BLaER1 treated with 17β-estradiol and CSF1 and Interleukin-3, amounts not matched to agents 10 nM and 100 nM (cell line): Measurements from ENCODE around the gene EML2.
"Not testable (repeated sequence)": the region's sequence is repeated elsewhere in the genome, so short reads cannot be mapped to it uniquely, and the experiment has no call there.

ENCODE experiments used
- H3K27ac ChIP-seq, 11 experiments: shearing (Covaris generic); formaldehyde crosslinking; 2 replicates each; pipeline ENCODE4 v1.8.1; 2022
- H3K27me3 ChIP-seq, 11 experiments: shearing (Covaris generic); formaldehyde crosslinking; 2 replicates each; pipeline ENCODE4 v1.8.1; 2022
- H3K36me3 ChIP-seq, 11 experiments: shearing (Covaris generic); formaldehyde crosslinking; 2 replicates each; pipeline ENCODE4 v1.8.1; 2022
- H3K4me1 ChIP-seq, 10 experiments: shearing (Covaris generic); formaldehyde crosslinking; 2 replicates each; pipeline ENCODE4 v1.8.1; 2022
- H3K4me2 ChIP-seq, 11 experiments: shearing (Covaris generic); formaldehyde crosslinking; 2 replicates each; pipeline ENCODE4 v1.8.1; 2022
- H3K4me3 ChIP-seq, 10 experiments: shearing (Covaris generic); formaldehyde crosslinking; 2 replicates each; pipeline ENCODE4 v1.8.1; 2022
- H3K9ac ChIP-seq, 11 experiments: shearing (Covaris generic); formaldehyde crosslinking; 2 replicates each; pipeline ENCODE4 v1.8.1; 2022
- H3K9me3 ChIP-seq, 11 experiments: shearing (Covaris generic); formaldehyde crosslinking; replicated peaks in 1 of 11; 2 replicates each; pipeline ENCODE4 v1.8.1; 2022
- H4K20me1 ChIP-seq, 11 experiments: shearing (Covaris generic); formaldehyde crosslinking; 2 replicates each; pipeline ENCODE4 v1.8.1; 2022
- Cebpa-rat ChIP-seq, 11 experiments: shearing (Covaris generic); IDR thresholded peaks; 2 replicates each; pipeline ENCODE4 v1.8.1; 2022

Gene EML2

DNA sequence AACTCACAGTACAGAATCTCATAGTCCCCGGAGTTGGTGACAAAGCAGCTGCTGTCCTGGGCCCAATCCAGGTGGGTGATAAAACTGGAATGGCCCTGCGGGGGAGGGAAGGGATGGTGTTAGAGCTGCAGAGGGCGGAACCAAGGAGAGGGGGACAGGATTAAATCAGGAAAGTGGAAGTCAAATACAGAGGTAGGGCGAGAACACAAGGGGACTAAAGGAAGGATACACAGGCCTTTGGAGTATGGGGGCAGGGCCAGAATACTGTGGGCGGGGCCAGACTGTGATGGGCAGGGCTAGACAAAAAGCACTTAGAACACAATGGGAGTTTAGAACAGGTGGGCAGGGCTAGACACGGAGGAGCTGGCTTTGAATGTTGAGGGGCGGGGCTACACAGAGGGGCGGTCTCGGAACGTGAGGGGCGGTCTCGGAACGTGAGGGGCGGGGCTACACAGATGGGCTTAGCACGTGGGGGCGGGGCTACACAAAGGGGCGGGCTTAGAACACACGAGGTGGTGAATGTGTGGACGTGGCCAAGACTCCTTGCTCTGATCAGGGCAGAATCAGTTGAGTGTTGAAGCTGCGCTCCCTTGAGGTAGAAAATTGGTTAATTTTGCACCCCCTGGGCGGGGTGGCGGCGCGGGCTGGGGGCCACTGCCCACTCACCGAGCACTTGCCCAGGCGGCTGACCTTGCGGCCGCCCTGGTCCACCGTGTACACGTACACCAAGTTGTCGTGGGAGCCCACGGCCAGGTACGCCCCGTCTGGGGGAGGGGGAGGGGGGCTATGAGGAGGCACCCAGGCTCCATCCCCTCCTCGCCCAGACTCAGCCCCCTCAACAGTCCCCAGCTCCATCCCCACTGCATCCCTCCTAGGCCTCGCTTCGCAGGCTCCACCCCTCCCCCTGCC is 23.1 kb downstream of the EML2 start:
- H3K27ac ChIP-seq = peak overlapping the region in 5 of 11 experiments; percentile 9 to 46 (median 26); a peak in 6 of 22 replicates
- peak overlapping the region in 7 of 11 experiments; percentile 14 to 92 (median 37); a peak in 7 of 22 replicates for H3K4me2 ChIP-seq
- peaks cover 0 to 14% (median 0%) of the 10 kb centered on the region in 11 experiments; a peak in 4 of 22 replicates for H4K20me1 ChIP-seq
- TF ChIP-seq Cebpa-rat (IDR thresholded peaks at IDR 0.05) = no peak
- H3K4me1 ChIP-seq = peaks cover 4 to 40% (median 28%) of the 10 kb centered on the region in 10 experiments; a peak in 19 of 20 replicates
- no peaks in the 10 kb centered on the region for H3K27me3 ChIP-seq
- H3K4me3 ChIP-seq = no peak overlapping the region
- peaks cover 71 to 90% (median 80%) of the 10 kb centered on the region in 11 experiments for H3K36me3 ChIP-seq
- no peak overlapping the region for H3K9ac ChIP-seq
- peaks cover 0 to 4% (median 0%) of the 10 kb centered on the region in 11 experiments; a peak in 1 of 22 replicates for H3K9me3 ChIP-seq

DNA sequence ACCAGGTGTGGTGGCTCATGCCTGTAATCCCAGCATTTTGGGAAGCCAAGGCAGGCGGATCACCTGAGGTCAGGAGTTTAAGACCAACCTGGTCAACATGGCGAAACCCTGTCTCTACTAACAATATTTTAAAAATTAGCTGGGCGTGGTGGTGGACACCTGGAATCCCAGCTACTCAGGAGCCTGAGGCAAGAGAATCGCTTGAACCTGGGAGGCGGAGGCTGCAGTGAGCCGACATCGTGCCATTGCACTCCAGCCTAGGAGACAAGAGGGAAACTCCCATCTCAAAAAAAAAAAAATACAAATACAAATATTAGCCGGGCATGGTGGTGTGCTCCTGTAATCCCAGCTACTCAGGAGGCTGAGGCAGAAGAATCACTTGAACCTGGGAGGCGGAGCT is 24.1 kb downstream of the EML2 start:
- H3K27ac ChIP-seq = peak overlapping the region in 6 of 11 experiments; percentile 35 to 63 (median 52); a peak in 6 of 22 replicates
- H3K9ac ChIP-seq = peak overlapping the region in 6 of 11 experiments; percentile 9 to 54 (median 35); a peak in 4 of 22 replicates
- H3K9me3 ChIP-seq, H3K27me3 ChIP-seq: not testable (repeated sequence)
- peak overlapping the region in 9 of 11 experiments; percentile 46 to 92 (median 69); a peak in 18 of 22 replicates for H3K4me2 ChIP-seq
- peaks cover 70 to 90% (median 80%) of the 10 kb centered on the region in 11 experiments for H3K36me3 ChIP-seq
- H4K20me1 ChIP-seq = peaks cover 0 to 14% (median 0%) of the 10 kb centered on the region in 11 experiments; a peak in 3 of 22 replicates
- H3K4me1 ChIP-seq = peaks cover 4 to 40% (median 28%) of the 10 kb centered on the region in 10 experiments; a peak in 19 of 20 replicates
- H3K4me3 ChIP-seq = 0 out of 20 replicates have a peak overlapping the region, but pooled peaks of 1 of the 10 experiments have one; percentile 20

DNA sequence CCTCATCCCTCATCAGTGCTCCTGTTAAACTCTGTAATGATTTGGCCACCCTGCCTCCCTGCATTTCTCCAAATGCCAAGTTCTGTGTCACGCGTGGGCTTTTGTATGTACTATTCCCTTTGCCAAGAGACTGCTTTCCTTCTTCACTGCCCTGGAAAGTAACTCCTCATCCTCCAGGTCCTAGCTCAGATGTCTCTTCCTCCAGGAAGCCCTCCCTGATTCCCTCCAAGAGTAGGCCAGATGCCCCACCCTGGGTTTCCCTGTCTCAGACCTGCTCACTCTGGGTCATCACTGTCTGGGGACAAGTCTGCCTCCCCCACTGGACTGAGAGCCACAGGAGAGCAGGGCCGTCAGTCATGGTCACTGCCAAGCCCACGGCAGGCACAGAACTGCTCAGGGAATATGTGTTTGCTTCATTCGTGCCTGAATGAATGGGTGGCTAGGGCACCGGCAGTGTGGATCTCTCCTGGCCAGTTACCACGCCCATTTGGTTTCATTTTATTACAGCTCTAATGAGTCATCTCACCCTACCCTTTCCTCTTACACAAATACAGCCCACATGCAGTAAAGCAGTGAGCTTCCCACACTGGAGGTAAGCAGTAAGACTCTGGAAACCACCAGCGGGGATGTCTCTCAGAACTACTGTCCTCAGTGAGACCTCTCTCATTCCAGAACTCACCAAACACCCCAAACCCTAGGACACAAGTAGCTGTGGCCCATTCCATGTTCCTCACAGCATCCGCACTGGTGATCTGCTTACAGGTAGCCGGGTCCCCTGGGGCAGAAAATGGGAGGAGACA is 25.1 kb downstream of the EML2 start:
- H3K36me3 ChIP-seq = peaks cover 70 to 89% (median 80%) of the 10 kb centered on the region in 11 experiments
- peak overlapping the region; percentile 1 to 54 (median 28); a peak in 9 of 22 replicates for H3K9ac ChIP-seq
- H3K27me3 ChIP-seq = no peaks in the 10 kb centered on the region
- H3K4me1 ChIP-seq = peaks cover 4 to 40% (median 28%) of the 10 kb centered on the region in 10 experiments; a peak in 19 of 20 replicates
- no peak for TF ChIP-seq Cebpa-rat (IDR thresholded peaks at IDR 0.05)
- peak overlapping the region in 9 of 11 experiments; percentile 46 to 92 (median 69); a peak in 18 of 22 replicates for H3K4me2 ChIP-seq
- peaks cover 0 to 14% (median 4%) of the 10 kb centered on the region in 11 experiments; a peak in 14 of 22 replicates for H3K9me3 ChIP-seq
- H4K20me1 ChIP-seq = peaks cover 0 to 14% (median 0%) of the 10 kb centered on the region in 11 experiments; a peak in 3 of 22 replicates
- H3K27ac ChIP-seq = peak overlapping the region in 9 of 11 experiments; percentile 34 to 63 (median 47); a peak in 13 of 22 replicates
- H3K4me3 ChIP-seq = 0 out of 20 replicates have a peak overlapping the region, but pooled peaks of 2 of the 10 experiments have one; percentile 11 to 20

DNA sequence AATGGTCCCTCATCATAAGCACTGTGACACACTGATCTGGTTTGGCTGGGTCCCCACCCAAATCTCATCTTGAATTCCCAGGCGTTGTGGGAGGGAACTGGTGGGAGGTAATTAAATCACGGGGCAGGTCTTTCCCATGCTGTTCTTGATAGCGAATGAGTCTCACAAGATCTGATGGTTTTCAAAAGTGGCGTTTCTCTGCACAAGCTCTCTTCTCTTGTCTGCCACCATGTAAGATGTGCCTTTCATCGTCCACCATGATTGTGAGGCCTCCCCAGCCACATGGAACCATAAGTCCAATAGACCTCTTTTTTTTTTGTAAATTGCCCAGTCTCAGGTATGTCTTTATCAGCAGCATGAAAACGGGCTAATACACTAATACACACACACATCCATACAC is 30.2 kb downstream of the EML2 start:
- Histone ChIP-seq H3K4me2 (no peak overlapping the region), H3K27me3 (peaks cover 0 to 10% (median 8%) of the 10 kb centered on the region in 11 experiments; a peak in 11 of 22 replicates), H3K9ac (no peak overlapping the region), H4K20me1 (peaks cover 0 to 5% (median 0%) of the 10 kb centered on the region in 11 experiments; a peak in 3 of 22 replicates), H3K9me3 (peaks cover 0 to 15% (median 9%) of the 10 kb centered on the region in 11 experiments; a peak in 15 of 22 replicates), H3K27ac (no peak overlapping the region), H3K36me3 (peaks cover 50 to 55% (median 54%) of the 10 kb centered on the region in 11 experiments), H3K4me3 (no peak overlapping the region), H3K4me1 (peaks cover 9 to 31% (median 27%) of the 10 kb centered on the region in 10 experiments)
- no peak for TF ChIP-seq Cebpa-rat (IDR thresholded peaks at IDR 0.05)

DNA sequence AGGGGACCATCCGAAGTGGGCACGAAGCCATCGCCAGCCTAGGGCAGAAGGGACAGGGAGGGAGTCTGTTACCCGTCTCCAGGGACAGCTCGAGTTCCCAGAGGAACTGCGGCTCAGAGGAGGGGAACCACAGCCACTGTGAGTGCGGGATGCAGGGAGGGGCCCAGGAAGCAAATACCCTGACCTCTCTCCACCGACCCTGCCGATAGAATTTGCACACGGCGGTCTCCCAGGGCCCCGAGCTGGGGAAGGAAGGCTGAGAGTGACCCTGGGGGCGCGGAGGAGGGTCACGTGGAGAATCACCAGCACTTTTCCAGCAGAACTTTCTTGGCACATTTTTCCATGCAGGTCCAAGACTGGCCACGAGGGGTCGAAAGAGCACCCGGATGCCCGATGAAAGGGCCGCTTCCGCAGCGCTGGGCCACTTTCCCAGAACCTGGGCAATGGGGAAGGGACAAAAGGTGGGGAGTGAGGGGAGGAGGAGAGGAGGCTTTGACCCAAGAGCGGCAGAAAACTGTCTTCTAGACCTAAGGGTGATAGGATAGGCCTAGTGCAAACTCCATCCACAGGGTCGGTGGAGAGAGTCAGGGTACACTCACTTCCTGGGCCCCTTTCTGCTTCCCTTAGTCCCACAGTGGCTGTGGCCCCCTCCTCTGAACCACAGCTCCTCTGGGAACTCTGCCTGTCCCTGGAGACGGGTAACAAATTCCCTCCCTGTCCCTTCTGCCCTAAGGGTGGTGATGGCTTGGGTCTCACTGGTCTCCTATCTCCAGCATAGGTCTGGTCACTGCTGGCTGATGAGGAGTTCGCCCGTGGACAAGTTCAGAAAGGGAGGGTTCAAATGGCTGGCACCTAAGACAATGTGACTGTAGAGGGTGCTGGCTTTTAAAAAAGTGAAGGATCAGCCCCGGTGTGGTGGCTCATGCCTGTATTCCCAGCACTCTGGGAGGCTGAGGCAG is 31.8 kb downstream of the EML2 start:
- H4K20me1 ChIP-seq = no peaks in the 10 kb centered on the region; a peak in 2 of 22 replicates
- H3K27me3 ChIP-seq = peaks cover 11 to 26% (median 23%) of the 10 kb centered on the region in 11 experiments
- peak overlapping the region in 4 of 11 experiments; percentile 6 to 27 (median 18); a peak in 6 of 22 replicates for H3K27ac ChIP-seq
- H3K9ac ChIP-seq = peak overlapping the region in 10 of 11 experiments; percentile 1 to 48 (median 35); a peak in 14 of 22 replicates
- peak overlapping the region; percentile 82 to 91 (median 86) for H3K4me2 ChIP-seq
- no peak for TF ChIP-seq Cebpa-rat (IDR thresholded peaks at IDR 0.05)
- peaks cover 4 to 19% (median 18%) of the 10 kb centered on the region in 10 experiments for H3K4me1 ChIP-seq
- H3K36me3 ChIP-seq = peaks cover 34 to 39% (median 38%) of the 10 kb centered on the region in 11 experiments
- peak overlapping the region in 8 of 10 experiments; percentile 4 to 43 (median 21); a peak in 9 of 20 replicates for H3K4me3 ChIP-seq
- peaks cover 0 to 15% (median 9%) of the 10 kb centered on the region in 11 experiments; a peak in 15 of 22 replicates for H3K9me3 ChIP-seq

DNA sequence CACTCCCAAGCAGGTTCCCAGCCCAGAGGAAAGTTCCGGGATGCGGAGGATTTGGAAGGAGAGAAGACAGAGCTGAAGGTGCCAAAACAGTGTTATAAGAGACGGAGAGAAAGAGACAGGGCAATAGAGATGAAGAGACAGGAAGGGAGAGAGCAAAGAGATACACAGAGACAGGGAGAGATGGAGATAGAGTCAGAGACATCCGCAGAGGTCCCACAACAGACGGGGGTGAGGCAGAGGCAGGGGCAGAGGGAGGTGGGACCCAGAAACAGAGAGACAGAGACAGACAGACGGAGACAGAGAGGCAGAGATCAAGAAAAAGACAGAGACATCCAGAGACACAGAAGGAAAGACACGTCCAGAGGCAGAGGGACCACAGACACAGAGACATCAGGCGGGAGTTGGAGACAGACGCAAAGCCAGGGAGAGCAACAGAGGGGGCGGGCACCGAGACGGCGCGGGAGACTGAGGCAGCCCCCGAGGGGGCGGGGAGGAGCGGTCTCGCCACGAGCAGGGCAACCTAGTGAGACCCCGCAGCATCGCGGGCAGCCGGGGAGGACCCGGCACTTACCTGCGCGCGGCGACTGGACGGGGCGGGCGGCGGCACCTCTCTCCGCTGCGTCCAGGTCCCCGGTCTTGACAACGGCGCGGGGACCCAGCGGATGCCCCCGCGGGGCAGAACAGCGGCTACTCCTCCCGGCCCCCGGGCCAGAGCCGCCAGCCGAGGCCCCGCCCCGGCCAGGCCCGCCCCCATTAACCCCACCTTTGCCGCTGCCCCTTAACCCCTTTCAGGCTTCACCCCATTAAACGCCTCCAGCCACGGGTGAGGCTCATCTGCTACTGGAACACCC is 37.4 kb downstream of the EML2 start, which contains the start of gene GPR4:
TSS of gene GPR4 (minus strand) at position 689 of the 851 bp plus-strand sequence. CDS start 10,346 bp downstream, outside the sequence.
- no peak within 1 kb of the TSS for H3K4me3 ChIP-seq
- peak within 1 kb of the TSS in 5 of 11 experiments; percentile 8 to 95 (median 23); a peak in 8 of 22 replicates for H3K4me2 ChIP-seq
- H3K27me3 ChIP-seq = peaks cover 45 to 82% (median 79%) of the 10 kb centered on the region in 11 experiments
- no peak for TF ChIP-seq Cebpa-rat (IDR thresholded peaks at IDR 0.05)
- H3K36me3 ChIP-seq = no peaks in the 10 kb centered on the region
- H3K27ac ChIP-seq = no peak within 1 kb of the TSS
- no peak within 1 kb of the TSS for H3K9ac ChIP-seq
- no peaks in the 10 kb centered on the region for H3K9me3 ChIP-seq
- peaks cover 0 to 8% (median 0%) of the 10 kb centered on the region in 11 experiments; a peak in 6 of 22 replicates for H4K20me1 ChIP-seq
- peaks cover 35 to 52% (median 46%) of the 10 kb centered on the region in 10 experiments for H3K4me1 ChIP-seq
